ENCODE measurements around the gene TCEA2.

- TF ChIP-seq CTCF (IDR thresholded peaks at IDR 0.05) (no peak), EZH2 (IDR thresholded peaks at IDR 0.05; ENCODE audit: borderline replicate concordance, insufficient read depth, low read depth, low read length, poor library complexity, severe bottlenecking) (no peak)
Observed at GRCh38 chr20:64084685-64085152, 21.7 kb downstream of the TCEA2 start.

All from B cell (primary cell).